Hindlimb muscle (tissue), 1 donor: ENCODE data around the gene ACSS2. TPM values are rescaled to one million over a fixed set of nuclear protein-coding genes. Genes with fewer than 3 reads are reported as not detected.

Experiments
- DNase-seq: peaks from one replicate; pipeline ENCODE4 v3.0.0-alpha.2; 2013
- polyA plus RNA-seq: library from polyadenylated mRNA; unstranded; fragments of 120-200 nt; gene quantifications from one replicate; pipeline ENCODE4 v1.2.1, GENCODE V29; 2013; ENCODE audit not compliant: insufficient read length

ACSS2 gene
- polyA plus RNA-seq, 1 donor = 49.6 TPM

DNA sequence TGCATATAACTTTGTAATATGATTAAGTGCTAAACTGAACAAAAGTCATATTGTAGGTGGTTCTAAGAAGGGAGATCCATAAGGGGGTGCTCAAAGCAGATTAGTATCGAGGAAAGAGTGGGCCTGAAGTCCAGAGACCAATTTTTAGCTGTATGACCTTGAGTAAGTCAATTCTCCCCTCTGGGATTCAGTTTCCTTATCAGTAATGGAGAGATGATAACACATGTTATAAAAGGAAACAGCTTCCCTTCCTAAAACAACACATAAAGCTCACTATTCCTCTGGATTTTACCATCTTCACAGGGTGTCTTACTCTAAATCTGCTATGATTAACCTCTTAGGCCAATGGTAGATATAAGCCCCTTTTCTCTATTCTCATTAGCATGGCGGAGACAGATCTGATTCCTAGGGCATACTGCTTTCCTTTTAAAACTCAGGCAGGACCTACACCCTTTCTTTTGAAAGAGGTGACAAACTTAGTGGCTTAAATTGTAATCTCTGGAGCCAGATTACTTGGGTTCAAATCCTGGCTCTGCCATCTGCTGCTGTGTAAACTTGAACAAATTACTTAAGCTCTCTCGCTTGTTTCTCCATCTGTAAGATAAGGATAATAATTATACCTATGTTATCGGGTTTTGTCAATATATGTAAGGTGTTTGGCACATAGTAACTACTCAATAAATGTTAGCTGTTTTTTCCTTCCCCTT lies 39.5 kb downstream of the ACSS2 start:
- no peak for DNase-seq

DNA sequence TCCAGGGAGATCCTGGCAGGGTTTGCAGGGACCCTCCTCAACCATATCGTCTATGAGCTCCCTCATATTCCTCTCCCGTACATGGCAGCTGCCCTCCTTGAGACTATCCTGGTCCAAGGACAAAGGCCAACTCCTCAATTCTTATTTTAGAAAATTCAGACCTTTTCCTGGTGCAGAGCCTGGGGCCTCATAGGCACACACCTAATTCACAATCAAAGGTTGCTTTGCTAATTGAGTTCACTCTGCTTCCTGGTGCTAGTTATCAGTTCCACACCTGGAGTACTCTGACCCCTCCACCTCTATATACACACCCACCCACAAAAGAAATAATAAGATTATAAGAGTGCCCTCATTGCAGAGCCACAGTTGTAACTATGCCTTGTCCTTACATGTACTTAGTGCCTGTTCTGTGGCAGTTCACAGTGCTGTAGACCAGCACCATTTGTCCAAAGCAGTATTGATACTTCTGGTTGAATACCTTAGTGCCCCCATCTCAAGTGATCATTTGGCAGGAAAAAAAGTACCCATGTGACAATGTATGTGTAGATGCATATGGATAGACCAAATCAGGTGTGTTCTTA lies 40.5 kb downstream of the ACSS2 start:
- no peak for DNase-seq

DNA sequence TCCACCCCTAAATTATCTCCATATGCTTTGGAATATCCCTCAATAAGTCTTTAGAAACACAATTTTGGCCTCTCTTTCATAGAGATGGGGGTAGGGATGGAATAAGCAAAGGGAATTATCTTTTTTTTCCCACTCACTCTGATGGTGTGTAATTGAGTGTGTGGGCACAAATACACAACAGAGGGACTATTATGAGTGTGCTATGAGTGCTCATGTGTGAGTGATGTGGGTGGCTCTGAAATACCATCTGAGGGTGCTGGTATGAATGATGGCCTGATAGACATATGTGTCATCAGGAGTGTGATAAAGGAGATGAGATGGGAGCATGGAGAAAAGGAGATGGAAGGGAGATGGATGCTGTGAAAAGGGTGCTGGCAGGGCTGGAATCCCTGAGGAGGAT lies 43.6 kb downstream of the ACSS2 start:
- DNase-seq = no peak

DNA sequence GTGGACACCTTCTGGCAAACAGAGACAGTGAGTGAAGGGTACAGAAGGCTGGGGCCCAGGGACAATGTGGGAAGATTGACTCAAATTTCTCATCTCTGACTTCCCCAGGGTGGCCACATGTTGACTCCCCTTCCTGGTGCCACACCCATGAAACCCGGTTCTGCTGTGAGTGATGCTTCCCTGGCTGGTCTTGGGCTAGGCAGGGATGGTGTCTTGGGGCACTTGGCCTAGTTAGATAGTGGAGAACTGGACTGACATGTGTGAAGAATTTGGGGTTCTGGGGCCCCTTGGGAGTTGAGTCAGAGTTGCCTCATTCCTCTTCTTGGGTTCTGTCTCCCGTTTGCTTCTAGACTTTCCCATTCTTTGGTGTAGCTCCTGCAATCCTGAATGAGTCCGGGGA lies 45.0 kb downstream of the ACSS2 start:
- DNase-seq = no peak

DNA sequence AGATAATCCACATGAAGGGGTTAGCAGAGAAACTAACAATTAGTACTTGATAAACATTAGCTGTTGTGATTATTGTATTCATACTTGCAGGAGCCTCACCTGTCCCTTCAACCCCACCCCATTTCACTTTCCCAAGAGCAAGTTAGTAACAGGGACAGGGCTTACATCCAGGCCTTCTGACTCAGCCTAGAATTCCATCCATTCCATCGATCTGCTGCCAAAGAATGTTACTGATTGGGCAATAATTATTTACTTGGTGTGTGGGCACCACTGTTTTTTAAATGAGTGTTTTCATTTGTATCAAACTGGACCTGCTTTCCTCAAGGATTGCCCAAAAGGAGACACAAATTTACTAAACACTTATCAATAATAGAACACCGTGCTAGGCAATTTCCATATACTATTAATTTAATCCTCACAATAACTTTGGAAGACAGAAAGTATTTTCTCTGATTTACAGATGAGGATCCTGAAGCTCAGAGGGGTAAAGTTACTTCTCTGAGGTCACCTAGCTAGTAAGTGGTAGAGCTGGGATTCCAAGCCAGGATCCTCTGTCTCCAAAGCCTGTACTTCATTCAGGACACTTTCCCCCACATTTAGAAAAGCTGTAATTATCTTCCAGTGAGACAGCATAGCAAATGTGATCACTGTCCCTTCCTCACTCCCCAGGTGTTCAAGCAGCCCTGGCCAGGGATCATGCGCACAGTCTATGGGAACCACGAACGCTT lies 46.4 kb downstream of the ACSS2 start:
- DNase-seq = no peak

DNA sequence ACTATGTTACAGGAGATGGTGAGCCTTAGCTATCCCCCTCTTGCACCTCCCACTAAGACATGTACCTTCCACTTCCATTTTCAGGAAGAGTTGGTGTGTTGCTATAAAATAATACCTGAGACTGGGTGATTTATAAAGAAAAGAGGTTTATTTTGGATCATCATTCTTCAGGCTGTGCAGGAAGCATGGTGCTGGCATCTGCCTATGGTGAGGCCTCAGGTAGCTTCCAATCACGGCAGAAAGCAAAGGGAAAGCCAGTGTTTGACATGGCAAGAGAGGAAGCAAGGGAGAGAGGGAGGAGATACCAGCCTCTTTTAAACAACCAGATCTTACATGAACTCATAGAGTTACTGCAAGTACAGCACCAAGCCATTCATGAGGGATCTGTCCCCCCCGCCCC lies 47.0 kb downstream of the ACSS2 start:
- DNase-seq = no peak

DNA sequence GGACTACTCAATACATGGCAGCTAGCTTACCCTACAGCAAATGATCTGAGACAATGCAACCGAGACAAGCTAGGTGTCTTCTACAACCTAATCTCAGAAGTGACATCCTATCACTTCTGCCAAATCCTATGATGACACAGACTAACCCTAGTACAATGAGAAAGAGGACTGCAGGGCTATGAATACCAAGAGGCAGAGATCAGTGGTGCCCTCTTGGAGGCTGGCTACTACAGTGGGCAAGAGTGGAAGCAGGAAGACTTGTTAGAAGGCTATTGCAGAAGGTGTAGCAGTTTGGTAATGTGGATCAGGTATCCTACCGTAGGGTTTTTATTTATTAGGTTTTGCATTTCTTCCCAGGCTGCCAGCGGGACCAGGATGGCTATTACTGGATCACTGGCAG lies 48.9 kb downstream of the ACSS2 start:
- no peak for DNase-seq

DNA sequence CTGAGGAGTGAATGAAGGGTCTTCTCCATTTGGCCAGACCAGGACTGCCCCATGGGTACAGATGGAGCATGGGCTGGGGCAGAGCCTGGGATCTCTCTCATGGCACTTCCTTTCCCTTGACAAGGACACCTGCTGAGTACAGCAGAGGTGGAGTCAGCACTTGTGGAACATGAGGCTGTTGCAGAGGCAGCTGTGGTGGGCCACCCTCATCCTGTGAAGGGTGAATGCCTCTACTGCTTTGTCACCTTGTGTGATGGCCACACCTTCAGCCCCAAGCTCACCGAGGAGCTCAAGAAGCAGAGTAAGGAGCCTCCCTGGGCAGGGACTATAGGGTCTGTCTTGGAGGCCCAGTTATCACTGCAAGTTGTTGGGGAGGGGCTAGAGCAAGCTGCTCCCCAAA lies 49.6 kb downstream of the ACSS2 start:
- DNase-seq = no peak

DNA sequence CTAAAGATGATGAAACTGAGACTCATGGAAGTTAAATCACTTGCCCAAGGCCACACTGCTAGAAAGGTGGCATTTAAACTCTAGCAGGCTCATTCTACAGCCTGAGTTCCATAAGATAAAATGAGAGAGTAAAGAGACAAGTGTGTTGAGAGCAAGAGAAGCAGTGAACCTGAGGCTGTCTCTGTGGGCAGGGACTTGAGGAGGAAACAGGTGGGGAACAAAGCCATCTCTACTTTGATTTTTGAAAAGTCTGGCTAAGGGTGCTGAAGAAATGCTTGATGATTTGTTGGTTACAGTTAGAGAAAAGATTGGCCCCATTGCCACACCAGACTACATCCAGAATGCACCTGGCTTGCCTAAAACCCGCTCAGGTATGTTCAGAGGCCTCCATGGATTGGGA lies 50.2 kb downstream of the ACSS2 start:
- DNase-seq = no peak

DNA sequence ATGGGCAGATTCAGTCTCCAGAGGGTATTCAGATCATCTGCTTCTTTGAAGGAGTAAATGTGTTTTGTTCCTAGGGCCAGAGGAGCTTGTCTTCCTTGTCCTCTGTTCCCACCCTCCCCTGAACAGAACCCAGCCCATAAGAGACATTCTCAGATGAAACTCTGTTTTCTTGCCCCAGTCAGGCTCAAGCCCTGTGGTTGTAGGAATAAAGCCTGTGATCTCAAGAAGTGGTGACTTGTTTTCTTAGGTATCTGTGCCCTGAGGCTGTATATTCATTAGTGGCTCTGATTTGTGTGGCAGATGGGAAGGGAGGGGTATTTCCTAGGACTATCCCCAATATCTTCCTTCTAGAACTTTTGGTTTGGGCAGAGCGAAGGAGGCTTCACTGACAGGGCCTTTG lies 51.3 kb downstream of the ACSS2 start:
- DNase-seq = no peak

DNA sequence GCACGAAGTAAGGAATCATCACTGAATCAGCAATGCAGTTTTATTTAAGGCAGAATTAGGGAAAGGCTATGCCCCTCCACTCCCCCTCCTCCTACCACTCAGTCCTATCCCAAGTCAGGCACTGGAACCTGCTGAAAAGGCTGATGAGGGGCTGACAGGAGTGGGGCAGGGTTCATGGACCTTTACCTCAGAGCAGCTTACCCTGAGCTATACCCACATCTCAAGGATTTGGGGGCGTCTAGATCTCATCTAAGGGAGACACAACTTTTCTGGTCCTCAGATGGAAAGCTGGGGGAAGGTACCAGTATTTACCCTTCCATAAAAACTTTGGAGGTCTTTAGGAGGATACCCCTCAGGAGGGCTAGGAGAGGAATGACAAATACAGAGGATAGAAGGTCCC lies 52.0 kb downstream of the ACSS2 start:
- DNase-seq = no peak

DNA sequence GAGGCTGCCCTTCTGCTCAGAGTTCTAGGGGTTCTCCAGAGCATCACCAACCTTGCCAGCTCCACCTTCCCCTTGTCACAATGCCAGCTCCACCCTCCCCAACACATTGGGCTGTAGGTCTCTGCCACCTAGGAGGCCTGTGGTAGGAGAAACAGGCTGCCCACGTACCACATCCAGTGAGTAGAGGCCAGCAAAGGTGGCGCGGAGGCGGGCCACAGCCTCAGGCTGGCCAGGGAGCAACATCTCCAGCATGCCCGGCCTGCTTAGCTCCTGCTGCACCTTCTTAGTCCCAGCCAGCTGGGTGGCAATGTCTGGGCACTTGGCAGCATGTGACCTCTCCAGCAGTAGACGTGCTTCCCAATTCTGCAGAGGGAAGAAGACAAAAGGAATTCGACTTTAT lies 55.4 kb downstream of the ACSS2 start:
- no peak for DNase-seq

DNA sequence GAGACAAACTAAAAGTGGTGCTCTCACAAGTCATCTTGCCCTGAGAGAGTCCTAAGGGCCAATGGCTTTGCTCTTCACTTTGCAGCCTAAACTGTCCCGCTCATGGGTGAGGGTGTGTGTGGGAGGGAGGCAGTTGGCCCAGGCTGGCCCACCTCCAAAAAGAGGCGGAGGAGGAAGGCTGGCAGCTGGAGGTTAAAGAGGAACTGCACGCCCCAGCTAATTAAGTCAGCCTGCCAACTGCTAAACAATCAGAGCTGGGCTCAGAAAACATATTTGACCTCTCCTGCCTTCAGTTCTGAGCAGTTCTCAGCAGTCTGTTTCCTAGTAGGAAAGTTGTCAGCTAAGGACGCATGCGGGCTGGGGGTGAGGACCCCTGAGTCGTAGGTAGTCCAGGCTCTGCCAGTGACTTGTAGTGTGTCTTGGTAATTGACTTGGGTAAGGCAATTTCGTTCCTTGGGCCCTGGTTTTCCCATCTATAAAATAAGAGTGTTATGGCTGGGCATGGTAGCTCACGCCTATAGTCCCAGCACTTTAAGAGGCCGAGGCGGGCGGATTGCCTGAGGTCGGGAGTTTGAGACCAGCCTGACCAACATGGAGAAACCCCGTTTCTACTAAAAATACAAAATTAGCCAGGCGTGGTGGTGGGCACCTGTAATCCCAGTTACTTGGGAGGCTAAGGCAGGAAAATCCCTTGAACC lies 62.2 kb downstream of the ACSS2 start:
- DNase-seq = peak; percentile 48

DNA sequence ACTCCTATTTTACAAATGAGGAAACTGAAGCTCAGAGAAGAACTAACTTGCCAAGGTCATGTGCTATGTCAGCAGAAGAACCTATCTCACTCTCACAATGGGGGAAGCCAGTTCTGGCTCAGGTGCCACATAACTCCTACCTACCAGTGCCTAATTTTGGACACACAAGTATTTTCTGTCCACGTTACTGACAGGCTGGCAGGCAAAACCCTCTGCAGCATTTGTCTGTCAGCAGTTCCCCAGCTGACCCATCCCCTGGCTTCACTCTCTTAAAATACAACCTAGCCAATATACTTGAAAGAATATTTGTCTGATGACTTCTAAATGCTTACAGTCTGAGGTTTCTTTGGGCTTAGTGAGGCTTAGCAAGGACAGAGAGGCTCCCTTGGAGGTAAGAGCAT lies 63.7 kb downstream of the ACSS2 start:
- DNase-seq = no peak

DNA sequence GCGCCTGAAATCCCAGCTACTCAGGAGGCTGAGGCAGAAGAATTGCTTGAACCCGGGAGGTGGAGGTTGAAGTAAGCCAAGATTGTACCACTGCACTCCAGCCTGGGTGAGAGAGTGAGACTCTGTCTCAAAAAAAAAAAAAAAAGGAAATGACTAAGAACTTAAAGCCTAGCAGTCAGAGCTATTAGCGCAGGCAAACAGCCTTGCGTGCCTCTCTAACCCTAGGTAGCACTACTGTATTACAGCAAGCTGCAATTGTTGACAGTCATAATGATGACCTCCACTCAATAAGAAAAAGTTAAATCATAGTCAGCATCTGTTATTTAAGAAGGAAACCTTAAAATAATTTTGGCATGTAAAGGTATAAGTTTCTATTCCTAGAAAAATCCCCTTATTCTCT lies 64.8 kb downstream of the ACSS2 start:
- DNase-seq = no peak

DNA sequence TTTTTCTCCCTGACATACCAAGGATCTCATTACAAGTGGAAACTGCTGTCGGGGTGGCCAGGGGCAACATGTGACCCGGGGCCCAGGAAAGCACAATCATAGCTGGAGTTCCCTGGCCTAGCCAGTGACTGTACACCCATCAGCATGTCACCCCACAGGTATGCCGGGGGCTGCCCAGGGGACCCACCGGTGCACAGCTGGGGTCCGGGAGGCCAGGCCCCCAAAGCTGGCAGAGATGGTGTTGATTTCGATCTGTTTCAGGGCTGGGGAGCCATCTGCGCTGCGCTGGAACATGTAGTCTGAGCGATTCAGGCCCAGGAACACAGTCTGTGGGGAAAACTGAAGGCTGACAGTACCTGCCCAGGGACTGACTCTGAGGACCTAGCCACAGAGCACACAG lies 65.9 kb downstream of the ACSS2 start:
- DNase-seq = no peak

DNA sequence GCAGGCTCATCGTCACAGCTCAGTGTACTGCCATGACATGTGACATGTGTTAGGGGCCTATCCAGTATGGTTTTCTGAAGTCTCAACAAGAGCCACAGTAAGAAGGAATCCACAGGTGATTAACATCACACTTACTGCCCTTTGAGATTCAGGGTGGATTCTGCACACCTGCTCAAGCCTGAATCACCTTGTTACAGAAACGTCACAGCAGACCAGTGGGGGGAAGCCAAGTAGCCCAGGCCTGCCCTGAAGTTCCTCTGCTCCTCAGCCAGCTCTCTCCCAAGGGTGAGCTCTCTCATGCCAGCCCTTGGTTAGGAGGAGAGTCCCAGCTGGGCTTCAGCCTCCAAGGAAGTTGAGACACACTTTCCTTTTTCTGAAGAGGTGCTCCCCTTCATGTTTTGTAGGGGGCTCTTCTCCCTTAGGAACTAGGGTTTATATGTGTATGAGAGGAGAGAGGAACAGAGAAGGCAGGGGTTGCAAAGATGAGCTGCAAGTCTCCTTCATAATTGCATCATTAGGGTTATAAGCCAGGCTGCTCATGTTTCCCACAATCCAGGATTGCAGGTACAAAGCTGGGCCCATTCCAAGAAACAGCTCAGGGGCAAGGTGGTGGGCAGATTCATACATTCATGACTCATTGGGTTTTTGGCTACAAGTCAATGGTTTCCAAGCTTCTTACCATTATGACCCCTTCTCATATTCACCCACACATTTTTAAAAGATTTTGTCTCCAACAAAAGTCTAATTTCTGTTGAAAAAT lies 67.6 kb downstream of the ACSS2 start:
- DNase-seq = no peak

DNA sequence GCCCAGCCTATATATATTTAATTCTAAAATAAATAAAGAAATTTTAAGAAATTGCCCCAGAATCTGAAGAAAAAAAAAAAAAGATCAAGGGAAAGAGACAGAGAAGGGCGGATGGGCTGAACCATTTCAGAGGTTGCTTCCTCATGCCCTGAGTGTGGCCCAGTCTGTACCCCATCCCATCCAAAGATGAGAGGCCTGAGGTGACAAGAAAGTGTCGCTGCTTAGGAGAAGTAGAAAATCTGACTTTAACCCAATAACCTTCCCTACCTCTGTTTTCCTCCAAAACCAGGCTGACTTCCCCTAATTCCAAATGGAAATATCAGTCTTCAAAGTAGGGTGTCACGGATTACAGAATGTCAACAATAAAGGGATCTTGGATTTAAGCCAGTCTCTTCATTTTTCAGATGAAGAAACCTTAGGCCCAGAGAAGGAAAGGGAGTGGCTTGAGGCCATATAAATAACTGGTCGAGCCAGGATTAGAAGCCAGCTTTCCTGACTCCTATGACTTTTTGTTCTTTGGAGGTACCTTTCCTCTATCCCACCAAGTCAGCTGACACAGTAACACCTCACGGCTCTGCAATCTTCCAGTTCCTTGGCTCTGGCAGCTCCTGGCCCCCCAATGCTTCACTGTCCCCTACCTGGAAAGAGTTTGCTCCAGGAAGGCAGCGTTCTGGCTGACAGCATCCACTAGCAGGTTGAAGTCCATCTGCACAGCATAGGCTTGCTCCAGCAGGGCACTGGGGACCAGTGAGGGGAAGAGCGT lies 69.1 kb downstream of the ACSS2 start:
- DNase-seq = no peak

DNA sequence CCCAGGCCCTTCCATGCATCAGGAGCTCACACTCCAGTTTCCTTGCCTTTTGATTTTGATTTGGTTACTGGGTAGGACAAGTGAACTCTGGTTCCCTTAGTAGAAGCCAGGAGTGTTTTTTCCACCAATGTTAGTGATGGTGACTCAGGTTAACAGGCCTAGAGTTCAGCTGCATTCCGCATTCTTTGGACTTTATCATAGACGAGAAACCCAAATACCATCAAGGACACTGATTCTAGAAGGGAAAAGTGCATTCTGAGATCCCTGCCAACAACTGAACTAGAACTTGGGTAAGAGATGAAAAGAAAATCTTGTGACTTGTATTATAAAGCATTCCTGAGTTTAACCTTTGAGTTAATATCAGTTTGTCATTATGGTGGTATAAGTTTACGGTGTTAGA lies 70.2 kb downstream of the ACSS2 start:
- no peak for DNase-seq

DNA sequence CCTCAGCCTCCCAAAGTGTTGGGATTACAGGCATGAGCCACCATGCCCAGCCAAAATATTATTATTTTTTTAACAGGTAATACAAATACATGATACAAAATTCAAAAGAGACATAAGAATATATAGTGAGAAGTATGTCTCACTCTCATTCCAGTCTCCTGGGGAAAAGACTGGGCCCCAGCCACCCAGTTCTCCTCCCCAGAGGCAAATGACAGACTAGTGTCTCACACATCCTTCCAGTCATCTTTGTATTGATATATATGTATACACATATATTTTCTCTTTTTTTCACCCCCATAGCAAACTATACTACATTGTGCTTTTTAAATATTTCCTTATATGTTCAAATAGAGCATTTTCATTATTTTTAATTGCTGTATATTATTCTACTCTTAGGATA lies 70.9 kb downstream of the ACSS2 start:
- no peak for DNase-seq

DNA sequence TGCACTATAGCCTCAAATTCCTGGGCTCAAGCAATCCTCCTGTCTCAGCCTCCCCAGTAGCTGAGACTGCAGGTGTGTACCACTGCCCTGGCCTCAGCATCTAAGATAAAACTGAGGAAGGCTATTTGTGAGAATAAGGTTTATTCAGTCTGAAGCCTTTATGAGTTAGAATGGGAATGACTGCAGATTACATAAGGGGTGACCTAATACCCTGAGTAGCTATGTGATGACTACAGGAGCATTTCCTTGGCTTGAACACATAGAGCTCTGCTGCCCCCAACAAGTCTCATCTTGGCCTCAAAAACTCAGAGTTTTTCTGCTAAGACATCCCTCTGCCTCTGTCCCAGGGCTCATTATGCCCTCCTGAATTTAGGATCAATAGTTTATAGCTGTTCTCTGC lies 71.6 kb downstream of the ACSS2 start:
- DNase-seq = no peak

DNA sequence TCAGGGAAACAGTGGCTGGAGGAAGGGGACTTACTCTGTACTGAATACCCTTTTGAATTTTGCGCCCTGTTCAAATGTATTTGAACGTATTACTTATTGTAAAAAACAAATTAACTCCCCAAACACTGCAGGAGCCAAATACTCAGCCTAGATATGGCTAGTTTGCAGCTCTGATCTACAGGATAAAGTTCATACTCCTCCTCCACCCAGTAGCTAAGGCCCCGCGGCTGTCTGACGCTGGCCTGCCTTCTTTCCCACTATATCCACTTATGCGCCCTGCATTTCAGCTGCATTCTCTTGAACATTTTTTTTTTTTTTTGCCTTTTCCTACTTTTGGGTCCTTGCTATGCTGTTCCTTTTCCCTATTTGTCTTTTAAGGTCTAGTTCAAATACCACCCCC lies 72.7 kb downstream of the ACSS2 start:
- no peak for DNase-seq
